ENCODE measurements around the gene KAT2B. TPM values are rescaled to one million over a fixed set of nuclear protein-coding genes. Genes with fewer than 3 reads are reported as not detected.
"Not testable (repeated sequence)": the region's sequence is repeated elsewhere in the genome, so short reads cannot be mapped to it uniquely, and the experiment has no call there.

The KAT2B gene
- total and polyA plus RNA-seq, 3 experiments from 2014 or later = 5.8 to 48.8 (median 48.7) TPM

- Histone ChIP-seq H3K36me3 (ENCODE audit: insufficient read depth, low read length) (no peaks in the 10 kb centered on the region), H3K27ac (ENCODE audit: low read depth, low read length) (no peak overlapping the region), H3K4me1 (ENCODE audit: insufficient read depth, low read length) (no peaks in the 10 kb centered on the region), H3K9me3 (ENCODE audit: low read length) (no peaks in the 10 kb centered on the region), H3K27me3 (ENCODE audit: insufficient read depth, low read length, poor library complexity, severe bottlenecking) (no peaks in the 10 kb centered on the region), H3K4me3 (ENCODE audit: low read length) (no peak overlapping the region)
- no peaks in the 10 kb centered on the region for H3K27me3 Mint-ChIP-seq
- H3K4me3 Mint-ChIP-seq = no peak overlapping the region
- H3K9me3 Mint-ChIP-seq = no peaks in the 10 kb centered on the region
- H3K27ac Mint-ChIP-seq = no peak overlapping the region
- ChIA-PET POLR2A (no interaction called here), CTCF (no interaction called here)
- H3K4me1 Mint-ChIP-seq = no peaks in the 10 kb centered on the region
- no peaks in the 10 kb centered on the region for H3K36me3 Mint-ChIP-seq
- DNase-seq = no peak
Observed at GRCh38 chr3:20015525-20015924, 24.7 kb upstream of the KAT2B start.

GRCh38 chr3:20016076-20016475 is 24.2 kb upstream of the KAT2B start:
- H3K4me1 Mint-ChIP-seq; H3K27me3 ChIP-seq (ENCODE audit: insufficient read depth, low read length, poor library complexity, severe bottlenecking); H3K4me3 Mint-ChIP-seq; POLR2A ChIA-PET; H3K27me3 Mint-ChIP-seq; H3K4me1 ChIP-seq (ENCODE audit: insufficient read depth, low read length); H3K9me3 Mint-ChIP-seq; CTCF ChIA-PET; DNase-seq; H3K36me3 ChIP-seq (ENCODE audit: insufficient read depth, low read length); H3K4me3 ChIP-seq (ENCODE audit: low read length); H3K9me3 ChIP-seq (ENCODE audit: low read length); H3K36me3 Mint-ChIP-seq; H3K27ac ChIP-seq (ENCODE audit: low read depth, low read length); H3K27ac Mint-ChIP-seq: not testable (repeated sequence)

GRCh38 chr3:20022954-20023622 is 17.2 kb upstream of the KAT2B start:
- H3K9me3 ChIP-seq (ENCODE audit: low read length) = no peaks in the 10 kb centered on the region
- H3K4me3 ChIP-seq (ENCODE audit: low read length) = no peak overlapping the region
- Mint-ChIP-seq H3K27ac (peak overlapping the region in 2 of 8 donors; percentile 19 to 54), H3K9me3 (no peaks in the 10 kb centered on the region), H3K4me3 (no peak overlapping the region), H3K27me3 (peaks cover 0 to 2% of the 10 kb centered on the region in 2 donors), H3K36me3 (no peaks in the 10 kb centered on the region), H3K4me1 (peaks cover 0 to 10% (median 0%) of the 10 kb centered on the region in 3 donors)
- DNase-seq = no peak
- ChIA-PET POLR2A (no interaction called here), CTCF (no interaction called here)
- no peaks in the 10 kb centered on the region for H3K36me3 ChIP-seq (ENCODE audit: insufficient read depth, low read length)
- peak overlapping the region; percentile 66 for H3K27ac ChIP-seq (ENCODE audit: low read depth, low read length)
- H3K27me3 ChIP-seq (ENCODE audit: insufficient read depth, low read length, poor library complexity, severe bottlenecking) = no peaks in the 10 kb centered on the region
- H3K4me1 ChIP-seq (ENCODE audit: insufficient read depth, low read length) = no peaks in the 10 kb centered on the region

DNA sequence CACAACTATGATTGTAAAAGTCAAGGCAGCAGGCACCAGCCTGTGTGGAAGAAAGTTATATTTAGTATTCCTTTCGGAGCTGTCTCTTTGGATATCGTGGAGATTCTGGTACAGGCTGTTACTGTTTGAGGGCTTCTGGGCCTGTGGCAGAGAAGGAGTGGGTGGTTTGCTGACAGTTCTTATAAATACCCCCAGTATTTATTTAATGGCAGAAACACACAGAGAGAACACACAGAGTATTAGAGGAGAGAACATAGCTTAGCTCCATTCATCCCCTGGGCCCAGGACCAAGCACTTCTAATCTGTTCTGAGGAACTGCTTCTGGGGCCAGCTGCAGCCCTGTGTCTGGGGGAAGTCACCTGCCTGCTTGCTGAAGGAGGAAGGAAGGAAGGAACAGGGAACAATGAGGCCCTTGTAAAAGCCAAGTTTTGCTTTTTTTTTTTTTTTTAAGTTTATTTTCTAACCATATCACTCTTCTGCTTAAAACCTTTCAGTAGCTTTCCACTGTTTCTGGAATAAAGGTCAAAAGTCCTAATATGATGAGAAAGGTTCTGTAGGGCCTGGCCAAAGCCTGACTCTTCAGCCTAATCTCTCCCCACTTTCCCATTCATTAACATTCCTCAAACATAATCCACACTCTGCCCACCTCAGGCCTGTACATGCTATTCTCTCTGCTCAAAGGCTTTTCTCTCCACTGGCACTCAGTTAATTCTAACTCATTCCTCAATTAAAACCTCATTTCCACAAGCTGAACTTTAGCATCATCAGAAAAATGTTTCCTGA is 16.4 kb upstream of the KAT2B start:
- H3K4me1 ChIP-seq (ENCODE audit: insufficient read depth, low read length) = no peaks in the 10 kb centered on the region
- Mint-ChIP-seq H3K27ac (peak overlapping the region in 2 of 8 donors; percentile 13 to 37), H3K27me3 (peaks cover 0 to 2% of the 10 kb centered on the region in 2 donors), H3K4me3 (no peak overlapping the region), H3K4me1 (peaks cover 0 to 10% (median 0%) of the 10 kb centered on the region in 3 donors), H3K9me3 (no peaks in the 10 kb centered on the region), H3K36me3 (no peaks in the 10 kb centered on the region)
- ChIA-PET CTCF (no interaction called here), POLR2A (interaction anchor here (0.8 kb wide), 1 partner anchor 10 kb away, joined by 7 read pairs; no protein-coding TSS in a partner anchor)
- no peaks in the 10 kb centered on the region for H3K9me3 ChIP-seq (ENCODE audit: low read length)
- peak overlapping the region; percentile 66 for H3K27ac ChIP-seq (ENCODE audit: low read depth, low read length)
- no peaks in the 10 kb centered on the region for H3K36me3 ChIP-seq (ENCODE audit: insufficient read depth, low read length)
- no peak overlapping the region for H3K4me3 ChIP-seq (ENCODE audit: low read length)
- no peak for DNase-seq
- no peaks in the 10 kb centered on the region for H3K27me3 ChIP-seq (ENCODE audit: insufficient read depth, low read length, poor library complexity, severe bottlenecking)

- CTCF ChIA-PET = no interaction called here
- Mint-ChIP-seq H3K4me3 (no peak overlapping the region), H3K27me3 (peaks cover 0 to 2% of the 10 kb centered on the region in 2 donors), H3K4me1 (peaks cover 0 to 10% (median 0%) of the 10 kb centered on the region in 3 donors), H3K36me3 (no peaks in the 10 kb centered on the region), H3K27ac (peak overlapping the region in 1 of 8 donors; percentile 97), H3K9me3 (no peaks in the 10 kb centered on the region)
- H3K27ac ChIP-seq (ENCODE audit: low read depth, low read length) = no peak overlapping the region
- no peak overlapping the region for H3K4me3 ChIP-seq (ENCODE audit: low read length)
- H3K36me3 ChIP-seq (ENCODE audit: insufficient read depth, low read length) = no peaks in the 10 kb centered on the region
- no peaks in the 10 kb centered on the region for H3K4me1 ChIP-seq (ENCODE audit: insufficient read depth, low read length)
- POLR2A ChIA-PET = no interaction called here
- no peaks in the 10 kb centered on the region for H3K9me3 ChIP-seq (ENCODE audit: low read length)
- no peaks in the 10 kb centered on the region for H3K27me3 ChIP-seq (ENCODE audit: insufficient read depth, low read length, poor library complexity, severe bottlenecking)
- no peak for DNase-seq
Observed at GRCh38 chr3:20027136-20027535, 13.1 kb upstream of the KAT2B start.

DNA sequence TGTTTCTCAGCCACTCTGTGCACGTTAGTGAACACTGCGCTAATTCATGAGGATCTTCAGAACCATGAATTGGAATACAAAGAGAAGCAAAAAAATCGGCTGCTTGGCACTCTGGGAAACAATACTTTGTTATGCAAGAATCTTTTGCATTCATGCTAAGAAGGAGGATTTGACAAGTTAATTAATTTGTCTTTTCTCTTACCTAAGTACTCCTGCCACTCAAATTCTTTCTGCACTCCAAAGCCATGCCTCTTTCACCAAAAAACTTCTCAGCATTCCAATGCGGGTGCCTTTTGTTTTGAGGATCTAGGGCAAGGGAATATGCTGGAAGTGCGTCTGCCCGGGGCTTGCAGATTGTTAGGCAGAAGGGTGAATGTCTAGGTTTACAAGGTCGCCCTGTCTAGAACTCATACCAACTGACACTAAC is 11.3 kb upstream of the KAT2B start:
- H3K4me1 ChIP-seq (ENCODE audit: insufficient read depth, low read length) = no peaks in the 10 kb centered on the region
- no peak overlapping the region for H3K4me3 Mint-ChIP-seq
- H3K27me3 Mint-ChIP-seq = peaks cover 0 to 2% of the 10 kb centered on the region in 2 donors
- H3K9me3 Mint-ChIP-seq = no peaks in the 10 kb centered on the region
- H3K4me3 ChIP-seq (ENCODE audit: low read length) = no peak overlapping the region
- no peak for DNase-seq
- H3K4me1 Mint-ChIP-seq = peaks cover 0 to 5% (median 0%) of the 10 kb centered on the region in 3 donors
- CTCF ChIA-PET = no interaction called here
- H3K27ac ChIP-seq (ENCODE audit: low read depth, low read length) = no peak overlapping the region
- H3K9me3 ChIP-seq (ENCODE audit: low read length) = no peaks in the 10 kb centered on the region
- POLR2A ChIA-PET = no interaction called here
- H3K36me3 ChIP-seq (ENCODE audit: insufficient read depth, low read length) = no peaks in the 10 kb centered on the region
- H3K27ac Mint-ChIP-seq = no peak overlapping the region
- no peaks in the 10 kb centered on the region for H3K27me3 ChIP-seq (ENCODE audit: insufficient read depth, low read length, poor library complexity, severe bottlenecking)
- H3K36me3 Mint-ChIP-seq = no peaks in the 10 kb centered on the region

DNA sequence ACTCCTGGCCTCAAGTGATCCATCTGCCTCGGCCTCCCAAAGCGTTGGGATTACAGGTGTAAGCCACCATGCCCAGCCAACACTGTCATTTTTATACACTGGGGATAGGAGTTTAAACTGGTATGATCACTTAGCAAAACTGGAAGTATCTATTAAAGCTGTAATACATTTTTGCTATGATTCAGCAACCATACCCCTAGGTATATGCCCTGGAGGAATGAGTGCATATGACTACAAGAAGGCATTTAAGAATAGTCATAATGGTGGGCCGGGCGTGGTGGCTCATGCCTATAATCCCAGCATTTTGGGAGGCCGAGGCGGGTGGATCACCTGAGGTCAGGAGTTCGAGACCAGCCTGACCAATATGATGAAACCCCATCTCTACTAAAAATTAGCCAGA is 8.3 kb upstream of the KAT2B start:
- H3K4me1 Mint-ChIP-seq; H3K27me3 Mint-ChIP-seq; H3K4me1 ChIP-seq (ENCODE audit: insufficient read depth, low read length); H3K9me3 ChIP-seq (ENCODE audit: low read length); POLR2A ChIA-PET; H3K36me3 ChIP-seq (ENCODE audit: insufficient read depth, low read length); H3K4me3 ChIP-seq (ENCODE audit: low read length); CTCF ChIA-PET; H3K27ac Mint-ChIP-seq; H3K27me3 ChIP-seq (ENCODE audit: insufficient read depth, low read length, poor library complexity, severe bottlenecking); H3K27ac ChIP-seq (ENCODE audit: low read depth, low read length); H3K36me3 Mint-ChIP-seq; H3K4me3 Mint-ChIP-seq; H3K9me3 Mint-ChIP-seq; DNase-seq: not testable (repeated sequence)

GRCh38 chr3:20035019-20035418 is 5.2 kb upstream of the KAT2B start:
- H3K36me3 Mint-ChIP-seq = peaks cover 0 to 4% (median 0%) of the 10 kb centered on the region in 3 donors
- H3K36me3 ChIP-seq (ENCODE audit: insufficient read depth, low read length) = no peaks in the 10 kb centered on the region
- no peaks in the 10 kb centered on the region for H3K9me3 Mint-ChIP-seq
- H3K4me3 ChIP-seq (ENCODE audit: low read length) = no peak overlapping the region
- no peak overlapping the region for H3K4me3 Mint-ChIP-seq
- H3K4me1 ChIP-seq (ENCODE audit: insufficient read depth, low read length) = peaks cover 16% of the 10 kb centered on the region
- DNase-seq = no peak
- CTCF ChIA-PET = no interaction called here
- no peaks in the 10 kb centered on the region for H3K27me3 Mint-ChIP-seq
- POLR2A ChIA-PET = no interaction called here
- no peak overlapping the region for H3K27ac ChIP-seq (ENCODE audit: low read depth, low read length)
- no peaks in the 10 kb centered on the region for H3K9me3 ChIP-seq (ENCODE audit: low read length)
- H3K27me3 ChIP-seq (ENCODE audit: insufficient read depth, low read length, poor library complexity, severe bottlenecking) = no peaks in the 10 kb centered on the region
- H3K4me1 Mint-ChIP-seq = peaks cover 12 to 18% (median 14%) of the 10 kb centered on the region in 3 donors
- no peak overlapping the region for H3K27ac Mint-ChIP-seq
